Erythroblast (primary cell): ENCODE data around the gene SLC25A44.

Experiments
- GATA1 ChIP-seq: IDR thresholded peaks from 2 replicates; pipeline ENCODE4 v1.6.1; 2011; ENCODE audit warnings: low read depth, mild to moderate bottlenecking, control low read depth, low read length, moderate library complexity
- POLR2A ChIP-seq: IDR thresholded peaks from 2 replicates; pipeline ENCODE4 v1.6.1; 2011; ENCODE audit warnings: mild to moderate bottlenecking, low read length

DNA sequence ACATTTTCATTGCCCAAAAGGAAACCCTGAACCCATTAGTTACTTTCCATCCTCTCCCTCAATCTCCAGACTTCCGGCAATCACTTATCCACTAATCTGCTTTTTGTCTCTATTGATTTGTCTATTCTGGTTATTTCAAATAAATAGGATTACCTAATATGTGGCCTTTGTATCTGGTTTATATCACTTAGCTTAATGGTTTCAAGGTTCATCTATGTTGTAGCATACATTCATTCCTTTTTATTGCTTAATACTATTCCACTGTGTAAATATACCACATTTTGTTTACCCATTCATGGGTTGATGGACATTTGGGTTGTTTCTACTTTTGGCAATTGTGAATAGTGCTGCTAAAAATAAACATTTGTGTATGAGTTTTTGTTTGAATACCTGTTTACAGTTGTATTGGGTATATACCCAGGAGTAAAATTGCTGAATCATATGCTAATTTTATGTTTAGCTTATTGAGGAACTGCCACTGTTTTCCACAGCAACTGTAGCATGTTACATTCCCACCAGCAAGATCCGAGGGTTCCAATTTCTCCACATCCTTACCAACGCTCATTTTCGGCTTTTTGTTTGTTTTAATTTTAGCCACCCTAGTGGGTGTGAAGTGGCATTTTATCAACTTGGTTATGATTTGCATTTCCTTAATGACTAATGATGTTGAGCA, 2.5 kb upstream of the SLC25A44 start:
- no peak for TF ChIP-seq POLR2A
- no peak for TF ChIP-seq GATA1
